SK-N-SH (cell line): ENCODE measurements around the gene SYT17. TPM values are rescaled to one million over a fixed set of nuclear protein-coding genes. Genes with fewer than 3 reads are reported as not detected.

Experiments
- CTCF ChIA-PET: fragments of 300-600, 350-600 bp; formaldehyde crosslinking; extraction: SDS; loops from one replicate; lab custom pipeline; 2021; lab: Yijun Ruan, JAX
- POLR2A ChIA-PET: fragments of 350-600 bp; sonication (Branson Sonifier 250); formaldehyde crosslinking; extraction: SDS; loops from one replicate; lab custom pipeline; 2020; ENCODE audit warnings: antibody characterized with exemption, inconsistent platforms; lab: Yijun Ruan, JAX
- DNase-seq: peaks from one replicate; pipeline ENCODE4 v3.0.0; 2012
- H2AFZ ChIP-seq: fragments of 200-600 bp; sonication (generic); 2 replicates; pipeline ENCODE4 v1.8.1; 2016; ENCODE audit warnings: antibody characterized with exemption, mild to moderate bottlenecking, low read depth
- H3F3A ChIP-seq: fragments of 200-600 bp; sonication (generic); replicated peaks from 2 replicates; pipeline ENCODE3; 2016; ENCODE audit warnings: antibody characterized with exemption, mild to moderate bottlenecking; ENCODE audit not compliant: insufficient read depth
- H3K27ac ChIP-seq, 2 experiments: fragments of 200-500 bp in 1 of 2; fragments of 200-600 bp in 1 of 2; sonication (Bioruptor generic) in 1 of 2; sonication (generic), shearing (Covaris generic) in 1 of 2; 2 replicates each; pipeline versions ENCODE4 v1.5.1 to v1.6.1; 2014 to 2016; ENCODE audit warnings: low read depth in 2 of 2, inconsistent platforms in 1 of 2, low read length in 1 of 2, mild to moderate bottlenecking in 1 of 2, mixed read lengths in 1 of 2
- H3K27me3 ChIP-seq: fragments of 200-600 bp; sonication (generic), shearing (Covaris generic); 2 replicates; pipeline ENCODE4 v1.6.1; 2016; ENCODE audit warnings: mixed run types; ENCODE audit not compliant: insufficient read depth
- H3K36me3 ChIP-seq, 2 experiments: fragments of 200-500 bp in 1 of 2; fragments of 200-600 bp in 1 of 2; sonication (Bioruptor generic) in 1 of 2; sonication (generic) in 1 of 2; replicated peaks in 1 of 2; 2 replicates each; pipeline versions ENCODE3 to v1.5.1; 2014 to 2016; ENCODE audit warnings: low read length in 1 of 2, mild to moderate bottlenecking in 1 of 2; ENCODE audit not compliant: insufficient read depth in 2 of 2, control insufficient read depth in 1 of 2
- H3K4me1 ChIP-seq, 2 experiments: fragments of 200-500 bp in 1 of 2; fragments of 200-600 bp in 1 of 2; sonication (Bioruptor generic) in 1 of 2; sonication (generic), shearing (Covaris generic) in 1 of 2; 2 replicates each; pipeline versions ENCODE4 v1.5.1 to v1.6.1; 2014 to 2016; ENCODE audit warnings: low read depth in 1 of 2, low read length in 1 of 2, mixed run types in 1 of 2; ENCODE audit not compliant: insufficient read depth in 2 of 2, control insufficient read depth in 1 of 2
- H3K4me2 ChIP-seq: fragments of 200-600 bp; sonication (generic), shearing (Covaris generic); 2 replicates; pipeline ENCODE4 v1.6.1; 2017; ENCODE audit warnings: mixed run types
- H3K4me3 ChIP-seq, 2 experiments: fragments of 200-500 bp in 1 of 2; fragments of 200-600 bp in 1 of 2; sonication (Bioruptor generic) in 1 of 2; sonication (generic), shearing (Covaris generic) in 1 of 2; 2 replicates each; pipeline versions ENCODE4 v1.5.1 to v1.8.1; 2014 to 2016; ENCODE audit warnings: low read depth in 2 of 2, inconsistent platforms in 1 of 2, low read length in 1 of 2, mild to moderate bottlenecking in 1 of 2, mixed read lengths in 1 of 2, moderate library complexity in 1 of 2
- H3K79me2 ChIP-seq: fragments of 200-600 bp; sonication (generic); 2 replicates; pipeline ENCODE4 v1.8.1; 2017; ENCODE audit warnings: mild to moderate bottlenecking; ENCODE audit not compliant: insufficient read depth
- H3K9ac ChIP-seq: fragments of 200-600 bp; sonication (generic); 2 replicates; pipeline ENCODE4 v1.6.1; 2017; ENCODE audit warnings: mixed run types
- H3K9me2 ChIP-seq: fragments of 200-600 bp; sonication (generic); 2 replicates; pipeline ENCODE4 v1.6.1; 2017; ENCODE audit warnings: mixed run types
- H3K9me3 ChIP-seq: fragments of 200-600 bp; sonication (generic); 2 replicates; pipeline ENCODE4 v1.6.1; 2017; ENCODE audit warnings: mixed run types, mild to moderate bottlenecking, moderate library complexity
- H4K20me1 ChIP-seq: fragments of 200-600 bp; sonication (generic); 2 replicates; pipeline ENCODE4 v1.6.1; 2017; ENCODE audit warnings: mild to moderate bottlenecking, mixed run types; ENCODE audit not compliant: insufficient read depth
- CTCF ChIP-seq: fragments of 200-600 bp; sonication (generic); IDR thresholded peaks from 2 replicates; pipeline ENCODE4 v1.6.1; 2017; ENCODE audit warnings: antibody characterized with exemption, mild to moderate bottlenecking, moderate library complexity
- ELF1 ChIP-seq: IDR thresholded peaks from 2 replicates; pipeline ENCODE4 v1.4.0; 2012
- EZH2phosphoT487 ChIP-seq: fragments of 200-600 bp; sonication (generic); IDR thresholded peaks from 2 replicates; pipeline ENCODE4 v1.6.1; 2017; ENCODE audit warnings: low read depth, mixed run types, mild to moderate bottlenecking, antibody characterized with exemption, moderate library complexity, borderline replicate concordance
- FOXJ3 ChIP-seq: sonication (generic); formaldehyde crosslinking; IDR thresholded peaks from 2 replicates; pipeline ENCODE4 v1.5.1; 2020; ENCODE audit warnings: mild to moderate bottlenecking, missing genetic modification reagents
- MAX ChIP-seq: IDR thresholded peaks from 2 replicates; pipeline ENCODE4 v1.4.0; 2012; ENCODE audit warnings: low read depth
- PBX3 ChIP-seq: IDR thresholded peaks from 2 replicates; pipeline ENCODE4; 2012
- POLR2AphosphoS5 ChIP-seq: IDR thresholded peaks from 2 replicates; pipeline ENCODE4 v1.6.1; 2012; ENCODE audit warnings: low read depth, low read length
- RAD21 ChIP-seq: IDR thresholded peaks from 2 replicates; pipeline ENCODE4 v1.6.1; 2012; ENCODE audit warnings: mild to moderate bottlenecking, low read length
- REST ChIP-seq: IDR thresholded peaks from 2 replicates; pipeline ENCODE4 v1.6.1; 2012; ENCODE audit warnings: mild to moderate bottlenecking, low read depth, low read length, moderate library complexity
- RXRA ChIP-seq: IDR thresholded peaks from 2 replicates; pipeline ENCODE4 v1.4.0; 2012; ENCODE audit warnings: low read depth, mild to moderate bottlenecking, borderline replicate concordance
- SIN3A ChIP-seq: IDR thresholded peaks from 2 replicates; pipeline ENCODE4 v1.6.1; 2012; ENCODE audit warnings: low read depth, mild to moderate bottlenecking, low read length, moderate library complexity, borderline replicate concordance
- ZBTB33 ChIP-seq: IDR thresholded peaks from 2 replicates; pipeline ENCODE4 v1.4.0; 2012; ENCODE audit warnings: low read depth, borderline replicate concordance
- WGBS: methylation state at CpG from one replicate; pipeline ENCODE4 v1.1.6; 2017; ENCODE audit warnings: low lambda C conversion rate; 5-methylcytosine and 5-hydroxymethylcytosine counted together
- polyA plus RNA-seq, 3 experiments: library from polyadenylated mRNA; depleted of rRNA; stranded (reverse); fragments of >200 nt; gene quantifications; 2 replicates each; pipeline ENCODE4 v1.2.3, GENCODE V29; 2012

SYT17 gene
- polyA plus RNA-seq, 1 of the 3 experiments (the other 2 are of a cell fraction) = 0.21 TPM

- H2AFZ ChIP-seq = no peak overlapping the region
- no peak overlapping the region for H3K9ac ChIP-seq
- H3K4me2 ChIP-seq = no peak overlapping the region
- no peaks in the 10 kb centered on the region for H3K27me3 ChIP-seq
- no peaks in the 10 kb centered on the region for H3K79me2 ChIP-seq
- TF ChIP-seq EZH2phosphoT487 (no peak), PBX3 (no peak), ELF1 (no peak), RAD21 (no peak), ZBTB33 (no peak), REST (no peak), RXRA (no peak), MAX (no peak), SIN3A (no peak), FOXJ3 (CRISPR knock-in tag) (no peak), CTCF (no peak), POLR2AphosphoS5 (no peak)
- no peak for DNase-seq
- H3K4me3 ChIP-seq = no peak overlapping the region
- no peak overlapping the region for H3K27ac ChIP-seq
- H4K20me1 ChIP-seq = no peaks in the 10 kb centered on the region
- H3K9me3 ChIP-seq = no peaks in the 10 kb centered on the region
- no peaks in the 10 kb centered on the region for H3K36me3 ChIP-seq
- no peaks in the 10 kb centered on the region for H3K4me1 ChIP-seq
- H3F3A ChIP-seq = no peaks in the 10 kb centered on the region
- ChIA-PET POLR2A (no interaction called here), CTCF (interaction anchor here (0.9 kb wide), 1 partner anchor 24 kb away, joined by 3 read pairs; no protein-coding TSS in a partner anchor)
- WGBS = 39% methylated on average over 4 of the region's 4 CpGs
- no peaks in the 10 kb centered on the region for H3K9me2 ChIP-seq
Measured at GRCh38 chr16:19238406-19238805, 70.4 kb downstream of the SYT17 start.
